Fibroblast of mammary gland (primary cell): ENCODE measurements around the gene ENOX2.
A peak's percentile ranks its signal among the peaks of the same experiment; 100 is the strongest.

Source experiments
- DNase-seq: peaks from one replicate; pipeline ENCODE4 v3.0.0-alpha.2; 2010; ENCODE audit warnings: low read depth
- H3K4me3 ChIP-seq: 2 replicates; pipeline ENCODE4 v1.5.1; 2011; ENCODE audit warnings: low read depth, mild to moderate bottlenecking, low read length, moderate library complexity; ENCODE audit not compliant: control insufficient read depth
- TF ChIP-seq, protein P1 (sequence below): conservative IDR thresholded peaks from 2 replicates; pipeline ENCODE4 v1.5.1; 2011; ENCODE audit warnings: low read depth, low read length, inconsistent platforms; ENCODE audit not compliant: control insufficient read depth, insufficient read depth

ENOX2 gene

DNA sequence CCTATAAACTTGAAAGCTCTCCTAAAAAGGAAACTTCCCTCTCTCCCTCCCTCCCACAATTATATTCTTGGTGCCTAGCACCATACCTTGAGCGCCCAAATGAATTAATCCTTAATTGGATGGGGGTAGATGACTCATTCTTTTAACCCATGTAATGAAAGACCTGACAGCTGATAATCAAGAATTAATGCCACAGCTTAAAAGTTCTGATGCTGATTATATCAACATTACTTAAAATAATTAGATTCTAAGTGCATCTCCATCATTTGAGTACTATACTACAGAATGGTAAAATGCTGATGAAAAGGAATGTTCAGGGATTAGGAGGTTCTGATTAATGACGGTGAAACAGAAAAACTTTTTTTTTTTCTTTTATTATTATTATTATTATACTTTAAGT is 117.0 kb downstream of the ENOX2 start:
- TF ChIP-seq, protein P1, sequence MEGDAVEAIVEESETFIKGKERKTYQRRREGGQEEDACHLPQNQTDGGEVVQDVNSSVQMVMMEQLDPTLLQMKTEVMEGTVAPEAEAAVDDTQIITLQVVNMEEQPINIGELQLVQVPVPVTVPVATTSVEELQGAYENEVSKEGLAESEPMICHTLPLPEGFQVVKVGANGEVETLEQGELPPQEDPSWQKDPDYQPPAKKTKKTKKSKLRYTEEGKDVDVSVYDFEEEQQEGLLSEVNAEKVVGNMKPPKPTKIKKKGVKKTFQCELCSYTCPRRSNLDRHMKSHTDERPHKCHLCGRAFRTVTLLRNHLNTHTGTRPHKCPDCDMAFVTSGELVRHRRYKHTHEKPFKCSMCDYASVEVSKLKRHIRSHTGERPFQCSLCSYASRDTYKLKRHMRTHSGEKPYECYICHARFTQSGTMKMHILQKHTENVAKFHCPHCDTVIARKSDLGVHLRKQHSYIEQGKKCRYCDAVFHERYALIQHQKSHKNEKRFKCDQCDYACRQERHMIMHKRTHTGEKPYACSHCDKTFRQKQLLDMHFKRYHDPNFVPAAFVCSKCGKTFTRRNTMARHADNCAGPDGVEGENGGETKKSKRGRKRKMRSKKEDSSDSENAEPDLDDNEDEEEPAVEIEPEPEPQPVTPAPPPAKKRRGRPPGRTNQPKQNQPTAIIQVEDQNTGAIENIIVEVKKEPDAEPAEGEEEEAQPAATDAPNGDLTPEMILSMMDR, result no peak
- DNase-seq, result no peak
- H3K4me3 ChIP-seq, result no peak overlapping the region

DNA sequence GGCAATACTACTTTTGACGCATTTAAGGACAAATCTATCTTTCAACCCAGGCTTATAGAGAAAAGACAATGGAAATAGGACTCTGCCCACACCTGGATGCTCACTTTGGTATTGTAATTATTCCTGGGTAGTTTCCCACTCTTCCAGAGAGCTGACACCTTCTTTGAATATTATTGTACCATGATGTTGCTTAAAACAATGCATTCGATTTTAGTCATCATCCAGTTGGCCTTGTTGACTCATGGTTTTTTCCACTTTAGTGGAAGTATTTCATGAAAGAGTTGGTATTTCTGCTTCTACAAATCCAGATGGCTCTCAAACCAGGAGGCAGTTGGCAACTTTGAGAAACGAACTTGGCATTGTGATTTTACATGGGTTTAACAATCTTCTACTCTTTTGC is 124.2 kb downstream of the ENOX2 start:
- DNase-seq, result peak; percentile 42
- TF ChIP-seq, protein P1, result no peak
- no peak overlapping the region for H3K4me3 ChIP-seq

DNA sequence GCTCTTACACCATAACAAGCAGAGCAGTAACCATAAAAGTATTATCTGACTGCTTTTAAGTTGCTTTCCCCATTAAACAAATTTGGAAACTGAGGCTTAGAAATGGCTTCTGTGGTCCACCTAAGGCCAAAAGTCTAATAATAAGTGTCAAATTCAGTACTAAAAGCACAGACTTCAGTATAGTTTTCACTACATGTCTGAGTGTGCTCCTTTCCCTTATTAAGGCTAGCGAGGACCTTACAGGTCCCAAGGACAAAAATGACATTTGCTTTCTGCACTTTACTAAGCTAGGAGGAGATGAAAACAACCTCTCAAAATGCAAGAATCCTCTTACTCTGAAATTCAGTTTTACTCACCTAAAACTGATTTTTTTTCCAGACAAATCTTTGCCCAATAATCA is 127.2 kb downstream of the ENOX2 start:
- DNase-seq, result no peak
- TF ChIP-seq, protein P1, result no peak
- no peak overlapping the region for H3K4me3 ChIP-seq

DNA sequence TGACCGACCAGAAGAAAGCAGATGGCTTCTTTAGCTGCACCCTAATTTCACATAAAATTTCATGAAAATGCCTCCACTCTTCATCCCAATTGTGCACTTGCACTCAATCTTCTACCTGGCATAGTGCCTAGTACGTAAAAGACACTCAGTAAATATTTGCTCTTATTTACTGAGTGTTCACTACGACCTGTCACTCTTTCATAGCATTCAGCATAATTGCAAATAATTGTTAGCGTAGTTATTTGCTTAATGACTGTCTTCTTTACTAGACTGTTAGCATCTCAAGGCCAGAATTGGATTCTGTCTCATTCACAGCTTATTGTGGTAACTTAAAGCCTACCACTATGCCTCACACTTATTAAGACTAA is 130.2 kb downstream of the ENOX2 start:
- H3K4me3 ChIP-seq, result no peak overlapping the region
- DNase-seq, result no peak
- TF ChIP-seq, protein P1, result no peak

DNA sequence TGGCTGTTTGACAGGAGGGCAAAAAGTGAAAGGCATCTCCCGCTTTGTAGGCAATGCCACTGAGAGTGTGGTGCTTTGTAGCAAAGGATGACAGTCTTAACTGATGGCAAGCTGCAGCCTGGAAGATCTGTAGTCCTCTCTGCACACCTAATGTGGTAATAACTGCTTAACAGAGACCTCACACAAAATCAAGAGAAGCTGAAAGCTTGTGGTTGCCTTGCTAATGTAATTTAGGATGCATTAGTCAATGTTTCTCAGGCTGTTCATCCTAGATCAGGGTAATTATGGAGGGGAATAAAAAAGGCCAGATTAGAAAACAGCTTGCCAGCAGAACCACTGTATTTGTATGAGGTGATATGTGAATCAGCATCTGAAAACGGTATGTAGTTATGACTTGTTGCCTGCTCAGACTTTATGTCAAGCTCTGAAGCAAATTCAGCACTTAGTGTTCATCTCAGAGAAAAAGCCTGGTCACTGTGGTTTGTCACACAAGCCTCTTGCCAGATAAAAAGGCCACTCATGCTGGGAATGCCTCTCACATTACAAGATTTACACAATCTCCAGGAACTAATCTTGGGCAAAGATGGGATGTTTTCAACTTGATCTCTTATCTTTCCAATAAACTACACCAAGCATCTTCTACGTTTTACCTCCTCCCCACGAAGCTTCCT is 130.8 kb downstream of the ENOX2 start:
- DNase-seq, result peak; percentile 81

DNA sequence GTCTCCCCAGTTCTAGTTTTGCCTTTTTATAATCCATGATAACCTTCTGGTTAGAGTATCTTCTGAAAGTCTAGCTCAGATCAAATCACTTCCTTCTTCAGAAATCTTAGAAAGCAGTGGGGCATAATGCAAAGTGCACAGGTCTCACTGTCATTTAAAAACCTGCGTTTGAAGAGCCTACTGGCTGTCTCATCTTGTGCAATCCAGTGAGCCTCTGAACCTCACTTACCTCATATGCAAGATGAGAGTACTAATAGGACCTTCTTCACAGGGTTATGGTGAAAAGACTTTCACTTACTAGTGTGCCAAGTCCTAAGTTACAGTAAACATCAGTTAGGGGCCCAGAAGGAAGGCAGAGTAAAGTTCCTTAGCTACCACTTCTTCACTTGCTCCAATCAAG is 131.4 kb downstream of the ENOX2 start:
- no peak overlapping the region for H3K4me3 ChIP-seq
- peak; percentile 15 for DNase-seq
- TF ChIP-seq, protein P1, result no peak

More for the DNA sequence above, 130.8 kb downstream of the ENOX2 start:
- no peak overlapping the region for H3K4me3 ChIP-seq
- TF ChIP-seq, protein P1, result no peak

DNA sequence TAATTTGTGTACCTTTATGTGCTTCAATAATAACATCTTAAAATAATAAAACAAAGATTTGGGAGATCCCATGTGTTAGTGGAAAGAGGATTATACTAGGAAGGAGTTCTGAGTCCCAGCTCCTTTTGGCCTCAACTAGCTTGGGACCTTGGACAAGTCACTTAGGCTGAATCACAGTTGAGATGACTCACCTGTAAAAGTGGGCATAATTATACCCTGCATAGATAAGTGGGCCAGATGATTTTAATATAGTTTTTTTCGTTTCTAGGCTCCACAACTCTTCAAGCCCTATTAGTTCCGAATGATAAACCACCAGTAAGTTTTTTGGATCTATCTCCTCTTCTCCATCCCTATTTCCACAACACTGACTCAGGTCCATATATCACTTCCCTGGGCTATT is 131.8 kb downstream of the ENOX2 start:
- TF ChIP-seq, protein P1, result no peak
- H3K4me3 ChIP-seq, result no peak overlapping the region
- peak; percentile 47 for DNase-seq
